IMR-90 (cell line): ENCODE measurements around the gene SLC33A1. TPM values are rescaled to one million over a fixed set of nuclear protein-coding genes. Genes with fewer than 3 reads are reported as not detected.

ENCODE experiments used
- ATAC-seq: fragments of 200-7000 bp; cut with Tn5 transposase; 2 replicates; pipeline ENCODE4 v1.9.1; 2020; ENCODE audit warnings: low read depth, mild to moderate bottlenecking, moderate library complexity
- BruUV-seq: library from RNA; stranded (reverse); fragments of 400-500 nt; replicated peaks from 2 replicates; lab custom pipeline; 2021; lab: Mats Ljungman, UMichigan
- CTCF ChIA-PET: fragments of 300-600 bp; formaldehyde crosslinking; extraction: SDS; loops from one replicate; lab custom pipeline; 2021; ENCODE audit warnings: antibody characterized with exemption; lab: Yijun Ruan, JAX
- POLR2A ChIA-PET: fragments of 300-600 bp; sonication (Branson Sonifier 250); formaldehyde crosslinking; loops from one replicate; lab custom pipeline; 2022; ENCODE audit warnings: antibody characterized with exemption; ENCODE audit not compliant: unreplicated experiment; lab: Charles Lee
- DNase-seq: peaks from one replicate; pipeline ENCODE4 v3.0.0; 2013
- H2AFZ ChIP-seq: replicated peaks from 2 replicates; pipeline ENCODE3; 2013; ENCODE audit warnings: low read length, mild to moderate bottlenecking; ENCODE audit not compliant: poor library complexity
- H2AK5ac ChIP-seq: 2 replicates; pipeline ENCODE4 v1.6.1; 2013; ENCODE audit warnings: low read depth, low read length, inconsistent platforms
- H2AK9ac ChIP-seq: replicated peaks from 2 replicates; pipeline ENCODE3; 2013; ENCODE audit warnings: mild to moderate bottlenecking, low read depth, low read length, moderate library complexity; ENCODE audit not compliant: poor library complexity
- H2BK120ac ChIP-seq: 2 replicates; pipeline ENCODE4 v1.6.1; 2013; ENCODE audit warnings: low read depth, low read length, inconsistent platforms
- H2BK15ac ChIP-seq: 3 replicates; pipeline ENCODE4 v1.6.1; 2013; ENCODE audit warnings: low read depth, low read length, inconsistent platforms
- H2BK20ac ChIP-seq: 2 replicates; pipeline ENCODE4 v1.6.1; 2013; ENCODE audit warnings: low read depth, mild to moderate bottlenecking, inconsistent platforms, low read length, moderate library complexity
- H2BK5ac ChIP-seq: 2 replicates; pipeline ENCODE4 v1.6.1; 2013; ENCODE audit warnings: mild to moderate bottlenecking, low read depth, low read length, inconsistent platforms; ENCODE audit not compliant: poor library complexity, severe bottlenecking
- H3K14ac ChIP-seq: replicated peaks from 2 replicates; pipeline ENCODE4 v1.6.1; 2013; ENCODE audit warnings: low read depth, low read length, inconsistent platforms
- H3K18ac ChIP-seq: 2 replicates; pipeline ENCODE4 v1.6.1; 2013; ENCODE audit warnings: low read depth, low read length, control low read depth
- H3K23ac ChIP-seq: 2 replicates; pipeline ENCODE4 v1.6.1; 2013; ENCODE audit warnings: low read depth, low read length, inconsistent platforms
- H3K27ac ChIP-seq: 2 replicates; pipeline ENCODE4 v1.5.1; 2013; ENCODE audit warnings: mild to moderate bottlenecking, control low read depth, low read length; ENCODE audit not compliant: insufficient read depth
- H3K27me3 ChIP-seq: 2 replicates; pipeline ENCODE4 v1.6.1; 2013; ENCODE audit warnings: low read length; ENCODE audit not compliant: control insufficient read depth, insufficient read depth
- H3K36me3 ChIP-seq: 2 replicates; pipeline ENCODE4 v1.6.1; 2013; ENCODE audit warnings: low read length, mixed read lengths; ENCODE audit not compliant: control insufficient read depth, insufficient read depth
- H3K4ac ChIP-seq: 2 replicates; pipeline ENCODE4 v1.6.1; 2013; ENCODE audit warnings: low read depth, low read length, inconsistent platforms
- H3K4me1 ChIP-seq: 2 replicates; pipeline ENCODE4 v1.6.1; 2013; ENCODE audit warnings: low read length, mixed read lengths; ENCODE audit not compliant: control insufficient read depth, insufficient read depth
- H3K4me2 ChIP-seq: 2 replicates; pipeline ENCODE4 v1.6.1; 2013; ENCODE audit warnings: low read depth, mild to moderate bottlenecking, control low read depth, low read length, moderate library complexity
- H3K4me3 ChIP-seq: 2 replicates; pipeline ENCODE4 v1.5.1; 2013; ENCODE audit warnings: low read depth, mild to moderate bottlenecking, control low read depth, low read length, moderate library complexity; ENCODE audit not compliant: insufficient read depth
- H3K56ac ChIP-seq: 2 replicates; pipeline ENCODE4 v1.6.1; 2013; ENCODE audit warnings: low read length, inconsistent platforms; ENCODE audit not compliant: insufficient read depth; ENCODE audit errors: extremely low read depth
- H3K79me1 ChIP-seq, 2 experiments: 2 replicates each; pipeline ENCODE4 v1.6.1; 2013; ENCODE audit warnings: low read length in 2 of 2, inconsistent platforms in 1 of 2, low read depth in 1 of 2
- H3K9ac ChIP-seq: 2 replicates; pipeline ENCODE4 v1.6.1; 2013; ENCODE audit warnings: low read depth, low read length, control low read depth
- H3K9me1 ChIP-seq: 2 replicates; pipeline ENCODE4 v1.6.1; 2013; ENCODE audit warnings: low read length, inconsistent platforms; ENCODE audit not compliant: insufficient read depth
- H3K9me3 ChIP-seq: 2 replicates; pipeline ENCODE4 v1.6.1; 2013; ENCODE audit warnings: low read length; ENCODE audit not compliant: control insufficient read depth, insufficient read depth
- H4K20me1 ChIP-seq: 2 replicates; pipeline ENCODE4 v1.6.1; 2013; ENCODE audit warnings: low read length, inconsistent platforms; ENCODE audit not compliant: insufficient read depth
- H4K5ac ChIP-seq: 2 replicates; pipeline ENCODE4 v1.6.1; 2013; ENCODE audit warnings: mild to moderate bottlenecking, low read depth, low read length, control low read depth
- H4K8ac ChIP-seq, 2 experiments: 2 replicates each; pipeline ENCODE4 v1.6.1; 2013; ENCODE audit warnings: low read depth in 2 of 2, low read length in 2 of 2, control low read depth in 1 of 2, inconsistent platforms in 1 of 2
- H4K91ac ChIP-seq: 2 replicates; pipeline ENCODE4 v1.6.1; 2013; ENCODE audit warnings: low read depth, low read length, inconsistent platforms; ENCODE audit not compliant: insufficient read depth
- BHLHE40 ChIP-seq: fragments of 150-350 bp; IDR thresholded peaks from 2 replicates; pipeline ENCODE4 v1.6.1; 2016; ENCODE audit warnings: mild to moderate bottlenecking, low read depth, low read length
- ELK1 ChIP-seq: fragments of 150-350 bp; IDR thresholded peaks from 2 replicates; pipeline ENCODE4 v1.6.1; 2016; ENCODE audit warnings: low read depth, mild to moderate bottlenecking, low read length, moderate library complexity, borderline replicate concordance
- FOS ChIP-seq: fragments of 150-350 bp; IDR thresholded peaks from 2 replicates; pipeline ENCODE4 v1.6.1; 2016; ENCODE audit warnings: low read depth, low read length
- MAFK ChIP-seq: IDR thresholded peaks from 2 replicates; pipeline ENCODE4 v1.6.1; 2012; ENCODE audit warnings: low read depth, low read length, improper control_type of control experiment
- MAZ ChIP-seq: IDR thresholded peaks from 2 replicates; pipeline ENCODE4 v1.6.1; 2012; ENCODE audit warnings: low read depth, mild to moderate bottlenecking, low read length, improper control_type of control experiment, moderate library complexity, borderline replicate concordance
- NFE2L2 ChIP-seq: fragments of 150-350 bp; IDR thresholded peaks from 2 replicates; pipeline ENCODE4 v1.6.1; 2016; ENCODE audit warnings: low read depth, mild to moderate bottlenecking, low read length
- POLR2A ChIP-seq: IDR thresholded peaks from 2 replicates; pipeline ENCODE4 v1.6.1; 2012; ENCODE audit warnings: mild to moderate bottlenecking, low read depth, low read length
- RAD21 ChIP-seq: IDR thresholded peaks from 2 replicates; pipeline ENCODE4 v1.6.1; 2012; ENCODE audit warnings: low read length, improper control_type of control experiment
- RCOR1 ChIP-seq: IDR thresholded peaks from 2 replicates; pipeline ENCODE4 v1.6.1; 2012; ENCODE audit warnings: mild to moderate bottlenecking, low read length, improper control_type of control experiment; ENCODE audit not compliant: insufficient replicate concordance
- RFX5 ChIP-seq: IDR thresholded peaks from 2 replicates; pipeline ENCODE4 v1.8.0; 2012; ENCODE audit warnings: low read depth, mild to moderate bottlenecking, low read length, moderate library complexity
- SMC3 ChIP-seq: fragments of 150-350 bp; IDR thresholded peaks from 2 replicates; pipeline ENCODE4 v1.6.1; 2016; ENCODE audit warnings: low read depth, mild to moderate bottlenecking, antibody characterized with exemption, low read length, moderate library complexity
- USF2 ChIP-seq: fragments of 150-350 bp; IDR thresholded peaks from 2 replicates; pipeline ENCODE4 v1.6.1; 2017; ENCODE audit warnings: mild to moderate bottlenecking, antibody characterized with exemption, low read length, low read depth
- WGBS, 2 experiments: methylation state at CpG; one replicate each; pipeline versions ENCODE4 v1.1.5 to v1.1.7; 2013; ENCODE audit warnings: missing lambda C conversion rate in 2 of 2; ENCODE audit not compliant: insufficient read length in 1 of 2; ENCODE audit errors: extremely low coverage in 2 of 2; 5-methylcytosine and 5-hydroxymethylcytosine counted together
- dilution Hi-C: fragments of 300-500 bp; cut with HindIII; formaldehyde crosslinking; loops from one replicate; pipeline ENCODE4 v1.14.3; 2018; ENCODE audit warnings: low sequenced_read_pairs; ENCODE audit not compliant: unreplicated experiment
- in situ Hi-C: fragments of 300-500 bp; cut with MboI; formaldehyde crosslinking; loops from 3 replicates; pipeline ENCODE4 v1.14.3; 2019; ENCODE audit warnings: low sequenced_read_pairs, inconsistent platforms, mixed read lengths
- intact Hi-C: fragments of 100-400 bp; cut with micrococcal nuclease; formaldehyde crosslinking; loops from 2 replicates; pipeline ENCODE4 v1.10.0; 2022
- polyA plus RNA-seq, 3 experiments: library from polyadenylated mRNA; depleted of rRNA; stranded (reverse); fragments of >200 nt; gene quantifications; 2 replicates each; pipeline ENCODE4 v1.2.3, GENCODE V29; 2012; ENCODE audit warnings: low replicate concordance in 1 of 3
- total RNA-seq: library from RNA; depleted of rRNA; stranded (reverse); fragments of >200 nt; gene quantifications from 2 replicates; pipeline ENCODE4 v1.2.3, GENCODE V29; 2012

SLC33A1 gene
- total and polyA plus RNA-seq, 2 of the 4 experiments (the other 2 are of a cell fraction), result 12.9 to 32.4 TPM

- DNase-seq (no peak), ATAC-seq (no peak)
- H2AFZ ChIP-seq, result no peak overlapping the region
- H3K9me3 ChIP-seq, result no peaks in the 10 kb centered on the region
- no peak overlapping the region for H4K8ac ChIP-seq
- no peak overlapping the region for H2BK20ac ChIP-seq
- peaks cover 4% of the 10 kb centered on the region; the same call in 1 of the 2 replicates for H3K9me1 ChIP-seq
- no peak overlapping the region for H3K14ac ChIP-seq
- peaks cover 6% of the 10 kb centered on the region for H3K4me1 ChIP-seq
- ChIA-PET CTCF (interaction anchor here (2.1 kb wide), 1 partner anchor 83 kb away, joined by 4 read pairs; the partner anchor contains the start of gene C3orf33), POLR2A (no interaction called here)
- H4K5ac ChIP-seq, result no peak overlapping the region
- dilution Hi-C loops, result no loop called here
- H2BK15ac ChIP-seq, result no peak overlapping the region
- peaks cover 18% of the 10 kb centered on the region for H4K20me1 ChIP-seq
- no peaks in the 10 kb centered on the region for H3K27me3 ChIP-seq
- H3K79me1 ChIP-seq, result peaks cover 6 to 41% of the 10 kb centered on the region in 2 experiments; a peak in 3 of 4 replicates
- H3K27ac ChIP-seq, result no peak overlapping the region
- WGBS, 2 experiments, result 80% methylated on average over 1 of the region's 5 CpGs; no CpG with 5 or more reads in 1 of the 2 experiments
- H2BK5ac ChIP-seq, result no peak overlapping the region
- no peak overlapping the region for H3K4me2 ChIP-seq
- H3K23ac ChIP-seq, result 0 out of 2 replicates have a peak overlapping the region, but pooled peaks have one; percentile 39
- H2AK9ac ChIP-seq, result no peak overlapping the region
- TF ChIP-seq NFE2L2 (no peak), SMC3 (no peak), RAD21 (no peak), RCOR1 (no peak), MAZ (no peak), RFX5 (no peak), ELK1 (no peak), USF2 (no peak), MAFK (no peak), FOS (no peak), POLR2A (no peak), BHLHE40 (no peak)
- BruUV-seq, result no TSS peak
- H3K4me3 ChIP-seq, result no peak overlapping the region
- H3K9ac ChIP-seq, result no peak overlapping the region
- in situ Hi-C loops, result no loop called here
- H2AK5ac ChIP-seq, result no peak overlapping the region
- intact Hi-C loops, result no loop called here
- H3K4ac ChIP-seq, result no peak overlapping the region
- H3K18ac ChIP-seq, result no peak overlapping the region
- H4K91ac ChIP-seq, result no peak overlapping the region
- no peak overlapping the region for H2BK120ac ChIP-seq
- H3K56ac ChIP-seq, result no peak overlapping the region
- peaks cover 2% of the 10 kb centered on the region for H3K36me3 ChIP-seq
Measured at GRCh38 chr3:155889212-155889611, 35.0 kb upstream of the SLC33A1 start.
